WTC11 (cell line): ENCODE data around the gene NUDT22.

ENCODE experiments used
- IRF2 ChIP-seq: sonication (generic); formaldehyde crosslinking; IDR thresholded peaks from 2 replicates; pipeline ENCODE4 v1.8.0; 2022; ENCODE audit warnings: low read depth, missing genetic modification reagents, borderline replicate concordance
- NR2C2 ChIP-seq: sonication (generic); formaldehyde crosslinking; IDR thresholded peaks from 2 replicates; pipeline ENCODE4 v1.8.0; 2022; ENCODE audit warnings: mild to moderate bottlenecking, missing genetic modification reagents
- TF ChIP-seq, protein P1 (sequence below): fragments of 200-600 bp; IDR thresholded peaks from 2 replicates; pipeline ENCODE4 v1.8.0; 2022; ENCODE audit warnings: antibody characterized with exemption
- TF ChIP-seq, protein P2 (sequence below): sonication (generic); formaldehyde crosslinking; IDR thresholded peaks from 2 replicates; pipeline ENCODE4 v1.8.0; 2022; ENCODE audit warnings: mild to moderate bottlenecking, missing genetic modification reagents

DNA sequence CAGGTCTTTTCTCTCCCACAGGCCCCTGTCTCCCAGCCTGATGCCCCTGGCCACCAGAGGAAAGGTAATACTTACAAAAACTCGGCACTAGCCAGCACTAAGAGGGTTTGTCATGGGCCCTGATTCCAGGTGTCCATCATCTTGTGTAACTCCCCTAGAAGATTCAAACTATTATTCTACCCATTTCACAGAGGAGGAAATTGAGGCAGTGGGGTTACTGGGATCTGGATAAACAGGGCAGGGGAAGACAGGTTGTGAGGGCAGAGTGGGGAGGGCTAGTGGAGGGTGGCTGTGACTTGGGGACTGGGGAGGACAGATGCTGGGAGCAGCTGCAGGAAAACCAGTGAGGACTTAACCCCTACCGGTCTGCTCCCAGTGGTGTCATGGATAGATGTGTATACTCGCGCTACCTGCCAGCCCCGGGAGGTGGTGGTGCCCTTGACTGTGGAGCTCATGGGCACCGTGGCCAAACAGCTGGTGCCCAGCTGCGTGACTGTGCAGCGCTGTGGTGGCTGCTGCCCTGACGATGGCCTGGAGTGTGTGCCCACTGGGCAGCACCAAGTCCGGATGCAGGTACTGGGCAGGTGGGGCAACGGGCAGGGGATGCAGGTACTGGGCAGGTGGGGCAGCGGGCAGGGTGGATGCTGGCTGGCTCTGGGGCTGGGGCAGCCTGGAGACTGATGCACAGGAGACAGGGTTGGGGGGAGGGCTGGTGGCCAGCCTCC, 9.5 kb downstream of the NUDT22 start:
- no peak for TF ChIP-seq IRF2
- TF ChIP-seq, protein P1, sequence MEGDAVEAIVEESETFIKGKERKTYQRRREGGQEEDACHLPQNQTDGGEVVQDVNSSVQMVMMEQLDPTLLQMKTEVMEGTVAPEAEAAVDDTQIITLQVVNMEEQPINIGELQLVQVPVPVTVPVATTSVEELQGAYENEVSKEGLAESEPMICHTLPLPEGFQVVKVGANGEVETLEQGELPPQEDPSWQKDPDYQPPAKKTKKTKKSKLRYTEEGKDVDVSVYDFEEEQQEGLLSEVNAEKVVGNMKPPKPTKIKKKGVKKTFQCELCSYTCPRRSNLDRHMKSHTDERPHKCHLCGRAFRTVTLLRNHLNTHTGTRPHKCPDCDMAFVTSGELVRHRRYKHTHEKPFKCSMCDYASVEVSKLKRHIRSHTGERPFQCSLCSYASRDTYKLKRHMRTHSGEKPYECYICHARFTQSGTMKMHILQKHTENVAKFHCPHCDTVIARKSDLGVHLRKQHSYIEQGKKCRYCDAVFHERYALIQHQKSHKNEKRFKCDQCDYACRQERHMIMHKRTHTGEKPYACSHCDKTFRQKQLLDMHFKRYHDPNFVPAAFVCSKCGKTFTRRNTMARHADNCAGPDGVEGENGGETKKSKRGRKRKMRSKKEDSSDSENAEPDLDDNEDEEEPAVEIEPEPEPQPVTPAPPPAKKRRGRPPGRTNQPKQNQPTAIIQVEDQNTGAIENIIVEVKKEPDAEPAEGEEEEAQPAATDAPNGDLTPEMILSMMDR, result no peak
- TF ChIP-seq NR2C2 (CRISPR knock-in tag), result no peak
- TF ChIP-seq, protein P2, sequence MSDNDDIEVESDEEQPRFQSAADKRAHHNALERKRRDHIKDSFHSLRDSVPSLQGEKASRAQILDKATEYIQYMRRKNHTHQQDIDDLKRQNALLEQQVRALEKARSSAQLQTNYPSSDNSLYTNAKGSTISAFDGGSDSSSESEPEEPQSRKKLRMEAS (CRISPR knock-in tag), result no peak
